K562 (cell line): Measurements from ENCODE around the gene ALDH18A1. TPM values are rescaled to one million over a fixed set of nuclear protein-coding genes. Genes with fewer than 3 reads are reported as not detected.

Source experiments
- ARHGAP35 ChIP-seq: fragments of 450-650 bp; IDR thresholded peaks from 2 replicates; pipeline ENCODE4 v1.6.1; 2018; ENCODE audit not compliant: partially characterized antibody
- CBX8 ChIP-seq: fragments of 200-600 bp; sonication (generic); IDR thresholded peaks from 2 replicates; pipeline ENCODE4 v1.6.1; 2012; ENCODE audit warnings: borderline replicate concordance, mixed run types, low read depth, mild to moderate bottlenecking, moderate library complexity, mixed read lengths, low read length, control low read depth, inconsistent platforms; ENCODE audit not compliant: poor library complexity, severe bottlenecking; ENCODE audit errors: extremely low read depth
- EGR1 ChIP-seq: fragments of 450-650 bp; conservative IDR thresholded peaks from 2 replicates; pipeline ENCODE4 v1.6.1; 2017; ENCODE audit warnings: mild to moderate bottlenecking
- FOXA3 ChIP-seq, 2 experiments: fragments of 450-650 bp in 1 of 2; sonication (generic) in 1 of 2; formaldehyde crosslinking; IDR thresholded peaks in 1 of 2; conservative IDR thresholded peaks in 1 of 2; 2 replicates each; pipeline versions ENCODE4 v1.4.0 to v1.8.0; 2020 to 2022; ENCODE audit warnings: mild to moderate bottlenecking in 2 of 2, missing genetic modification reagents in 1 of 2
- FOXP1 ChIP-seq: sonication (generic); formaldehyde crosslinking; IDR thresholded peaks from 2 replicates; pipeline ENCODE4 v1.8.0; 2022; ENCODE audit warnings: mild to moderate bottlenecking, missing genetic modification reagents
- IRF2 ChIP-seq: sonication (generic); formaldehyde crosslinking; IDR thresholded peaks from 2 replicates; pipeline ENCODE4 v1.8.1; 2022; ENCODE audit warnings: mild to moderate bottlenecking, missing genetic modification reagents
- KLF13 ChIP-seq: fragments of 450-650 bp; IDR thresholded peaks from 2 replicates; pipeline ENCODE4 v1.6.1; 2016; ENCODE audit warnings: missing genetic modification characterization, low read depth, mild to moderate bottlenecking, missing compliant biosample characterization, moderate library complexity, borderline replicate concordance
- L3MBTL2 ChIP-seq: fragments of 450-650 bp; IDR thresholded peaks from 2 replicates; pipeline ENCODE4 v1.6.1; 2016; ENCODE audit warnings: mild to moderate bottlenecking, moderate library complexity
- MAFK ChIP-seq: IDR thresholded peaks from 2 replicates; pipeline ENCODE4 v1.6.1; 2011; ENCODE audit warnings: low read length, improper control_type of control experiment
- MCM5 ChIP-seq: fragments of 450-650 bp; IDR thresholded peaks from 2 replicates; pipeline ENCODE4 v1.6.1; 2016; ENCODE audit warnings: low read depth
- POLR3G ChIP-seq: IDR thresholded peaks from 2 replicates; pipeline ENCODE4 v1.6.1; 2011; ENCODE audit not compliant: insufficient read length, insufficient replicate concordance; ENCODE audit errors: extremely low read depth
- PTBP1 ChIP-seq: fragments of 200-400 bp; formaldehyde crosslinking; IDR thresholded peaks from 2 replicates; pipeline ENCODE4 v1.6.1; 2017; ENCODE audit warnings: low read depth, low read length
- SIX5 ChIP-seq, 2 experiments: IDR thresholded peaks; 2 replicates each; pipeline ENCODE4 v1.6.1; 2011; ENCODE audit warnings: low read length in 2 of 2, borderline replicate concordance in 1 of 2, low read depth in 1 of 2, mild to moderate bottlenecking in 1 of 2, moderate library complexity in 1 of 2; ENCODE audit not compliant: insufficient read depth in 1 of 2
- SMAD2 ChIP-seq: fragments of 150-350 bp; IDR thresholded peaks from 2 replicates; pipeline ENCODE4 v1.6.1; 2014; ENCODE audit warnings: low read depth, mild to moderate bottlenecking, low read length
- TBL1XR1 ChIP-seq, 2 experiments: IDR thresholded peaks; 2 replicates each; pipeline ENCODE4 v1.6.1; 2012; ENCODE audit warnings: improper control_type of control experiment in 2 of 2, low read length in 2 of 2, mild to moderate bottlenecking in 1 of 2
- ZNF212 ChIP-seq: fragments of 450-650 bp; formaldehyde crosslinking; IDR thresholded peaks from 2 replicates; pipeline ENCODE4 v1.4.0; 2020; ENCODE audit warnings: mild to moderate bottlenecking
- ZNF24 ChIP-seq: fragments of 450-650 bp; IDR thresholded peaks from 2 replicates; pipeline ENCODE4 v1.6.1; 2016
- ZNF830 ChIP-seq: fragments of 250-450 bp; sonication (Bioruptor Pico); IDR thresholded peaks from 2 replicates; pipeline ENCODE4 v1.5.0; 2021; ENCODE audit warnings: mild to moderate bottlenecking
- polyA plus RNA-seq, 8 experiments: library from polyadenylated mRNA; depleted of rRNA in 4 of 8; stranded (reverse) in 5 of 8; unstranded in 3 of 8; fragments of >200 nt; fragmentation: Nextera tagmentation in 2 of 8; fragmentation: Illumina TruSeq in 1 of 8; extraction: Ambion mirVana in 2 of 8; extraction: Trizol in 1 of 8; gene quantifications; 2 replicates each; pipeline versions ENCODE4 v1.2.1 to v1.2.3, GENCODE V29; 2011 to 2014; ENCODE audit warnings: inconsistent platforms in 1 of 8, missing spikeins in 1 of 8
- total RNA-seq, 7 experiments: library from RNA; depleted of rRNA in 6 of 7; stranded (reverse); fragments of >200 nt in 6 of 7; fragmentation: Illumina TruSeq in 2 of 7; extraction: Trizol in 2 of 7; gene quantifications; 2 replicates each; pipeline versions ENCODE4 v1.2.1 to v1.2.3, GENCODE V29; 2011 to 2021; ENCODE audit warnings: low replicate concordance in 1 of 7
- TF ChIP-seq, protein P1 (sequence below): fragments of 250-450 bp; sonication (Bioruptor Pico); IDR thresholded peaks from 2 replicates; pipeline ENCODE4 v1.8.0; 2021; ENCODE audit warnings: borderline replicate concordance, mild to moderate bottlenecking, moderate library complexity; ENCODE audit not compliant: poor library complexity, severe bottlenecking
- TF ChIP-seq, protein P2 (sequence below): sonication (generic); formaldehyde crosslinking; IDR thresholded peaks from 2 replicates; pipeline ENCODE4 v1.5.0; 2020; ENCODE audit warnings: missing genetic modification reagents
- TF ChIP-seq, protein P3 (sequence below): fragments of 450-650 bp; IDR thresholded peaks from 2 replicates; pipeline ENCODE4 v1.6.1; 2016; ENCODE audit warnings: borderline replicate concordance
- TF ChIP-seq, protein P4 (sequence below): fragments of 450-650 bp; formaldehyde crosslinking; IDR thresholded peaks from 2 replicates; pipeline ENCODE4 v1.4.0; 2022; ENCODE audit warnings: mild to moderate bottlenecking, moderate library complexity

The ALDH18A1 gene
- total and polyA plus RNA-seq, 9 of the 15 experiments (the other 6 are each of a cell fraction or from before 2014, with no cell fraction given), result 12.0 to 83.3 (median 43.8) TPM

DNA sequence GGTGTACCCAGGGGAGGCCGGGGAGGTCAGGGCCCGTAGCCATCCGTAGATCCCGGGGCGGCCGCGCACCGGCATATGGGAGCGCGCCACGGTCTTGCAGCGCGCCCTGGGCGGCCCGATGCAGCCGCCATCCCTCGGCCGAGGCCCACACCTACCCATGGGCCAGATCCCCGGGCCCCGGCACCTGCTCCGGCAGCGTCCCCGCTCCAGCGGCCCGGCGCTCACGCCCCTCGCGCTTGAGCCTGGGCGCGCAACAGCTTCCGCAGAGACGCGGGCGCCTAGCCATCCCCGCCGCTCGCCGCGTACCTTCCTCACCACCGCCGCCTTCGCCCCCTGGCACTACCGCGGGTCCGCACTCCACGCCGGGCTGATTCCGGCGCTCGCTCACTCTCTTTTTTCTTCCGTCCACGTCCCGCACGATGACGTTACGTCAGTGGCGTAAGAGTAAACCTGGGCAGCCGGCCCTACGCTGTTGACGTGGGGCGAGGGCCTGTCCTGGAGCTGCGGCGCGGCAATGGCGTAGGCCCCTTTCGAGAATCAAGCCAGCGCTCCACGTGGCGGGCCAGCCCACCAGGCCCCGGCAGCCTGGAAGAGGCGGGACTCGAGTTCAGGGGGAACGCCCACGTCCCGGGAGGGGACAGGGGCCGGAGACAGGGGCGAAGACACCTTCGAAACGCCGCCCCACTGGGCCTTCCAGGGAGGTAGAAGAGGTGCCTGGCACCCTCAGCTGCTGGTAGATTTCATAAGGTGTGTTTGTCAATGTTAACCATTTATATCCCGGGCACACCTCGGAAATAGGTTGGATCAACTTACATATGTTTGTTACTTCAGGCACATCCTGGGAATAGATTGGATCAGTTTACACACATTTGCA is at the start of gene ALDH18A1 (continued):
- TF ChIP-seq PTBP1 (peak; percentile 89; the same call in 1 of the 2 replicates), ZNF830 (CRISPR knock-in tag) (no peak), FOXA3 (CRISPR knock-in tag; conservative IDR thresholded peaks at IDR 0.05 in 1 of 2, IDR thresholded peaks at IDR 0.05 in 1 of 2) (0 out of 4 replicates have a peak, but pooled peaks of 1 of the 2 experiments have one; percentile 17), ZNF212 (no peak), ZNF24 (peak; percentile 100), FOXP1 (CRISPR knock-in tag) (peak; percentile 50; the same call in 1 of the 2 replicates), POLR3G (no peak), L3MBTL2 (peak; percentile 66; the same call in 1 of the 2 replicates), KLF13 (tag) (peak; percentile 79; the same call in 1 of the 2 replicates), MAFK (no peak), SIX5 (IDR thresholded peaks at IDR 0.05; ENCODE audit: borderline replicate concordance in 1 of 2, insufficient read depth in 1 of 2, low read depth in 1 of 2, low read length in 2 of 2) (no peak), MCM5 (no peak), IRF2 (CRISPR knock-in tag) (no peak), SMAD2 (no peak), EGR1 (peak; percentile 71), ARHGAP35 (peak; percentile 95), TBL1XR1 (IDR thresholded peaks at IDR 0.05; ENCODE audit: low read length in 2 of 2) (no peak), CBX8 (no peak)
- TF ChIP-seq, protein P1, sequence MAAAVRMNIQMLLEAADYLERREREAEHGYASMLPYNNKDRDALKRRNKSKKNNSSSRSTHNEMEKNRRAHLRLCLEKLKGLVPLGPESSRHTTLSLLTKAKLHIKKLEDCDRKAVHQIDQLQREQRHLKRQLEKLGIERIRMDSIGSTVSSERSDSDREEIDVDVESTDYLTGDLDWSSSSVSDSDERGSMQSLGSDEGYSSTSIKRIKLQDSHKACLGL (CRISPR knock-in tag), result peak; percentile 20
- TF ChIP-seq, protein P2, sequence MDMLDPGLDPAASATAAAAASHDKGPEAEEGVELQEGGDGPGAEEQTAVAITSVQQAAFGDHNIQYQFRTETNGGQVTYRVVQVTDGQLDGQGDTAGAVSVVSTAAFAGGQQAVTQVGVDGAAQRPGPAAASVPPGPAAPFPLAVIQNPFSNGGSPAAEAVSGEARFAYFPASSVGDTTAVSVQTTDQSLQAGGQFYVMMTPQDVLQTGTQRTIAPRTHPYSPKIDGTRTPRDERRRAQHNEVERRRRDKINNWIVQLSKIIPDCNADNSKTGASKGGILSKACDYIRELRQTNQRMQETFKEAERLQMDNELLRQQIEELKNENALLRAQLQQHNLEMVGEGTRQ (CRISPR knock-in tag), result peak; percentile 51
- TF ChIP-seq, protein P3, sequence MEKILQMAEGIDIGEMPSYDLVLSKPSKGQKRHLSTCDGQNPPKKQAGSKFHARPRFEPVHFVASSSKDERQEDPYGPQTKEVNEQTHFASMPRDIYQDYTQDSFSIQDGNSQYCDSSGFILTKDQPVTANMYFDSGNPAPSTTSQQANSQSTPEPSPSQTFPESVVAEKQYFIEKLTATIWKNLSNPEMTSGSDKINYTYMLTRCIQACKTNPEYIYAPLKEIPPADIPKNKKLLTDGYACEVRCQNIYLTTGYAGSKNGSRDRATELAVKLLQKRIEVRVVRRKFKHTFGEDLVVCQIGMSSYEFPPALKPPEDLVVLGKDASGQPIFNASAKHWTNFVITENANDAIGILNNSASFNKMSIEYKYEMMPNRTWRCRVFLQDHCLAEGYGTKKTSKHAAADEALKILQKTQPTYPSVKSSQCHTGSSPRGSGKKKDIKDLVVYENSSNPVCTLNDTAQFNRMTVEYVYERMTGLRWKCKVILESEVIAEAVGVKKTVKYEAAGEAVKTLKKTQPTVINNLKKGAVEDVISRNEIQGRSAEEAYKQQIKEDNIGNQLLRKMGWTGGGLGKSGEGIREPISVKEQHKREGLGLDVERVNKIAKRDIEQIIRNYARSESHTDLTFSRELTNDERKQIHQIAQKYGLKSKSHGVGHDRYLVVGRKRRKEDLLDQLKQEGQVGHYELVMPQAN, result peak; percentile 57; the same call in 1 of the 2 replicates
- TF ChIP-seq, protein P4, sequence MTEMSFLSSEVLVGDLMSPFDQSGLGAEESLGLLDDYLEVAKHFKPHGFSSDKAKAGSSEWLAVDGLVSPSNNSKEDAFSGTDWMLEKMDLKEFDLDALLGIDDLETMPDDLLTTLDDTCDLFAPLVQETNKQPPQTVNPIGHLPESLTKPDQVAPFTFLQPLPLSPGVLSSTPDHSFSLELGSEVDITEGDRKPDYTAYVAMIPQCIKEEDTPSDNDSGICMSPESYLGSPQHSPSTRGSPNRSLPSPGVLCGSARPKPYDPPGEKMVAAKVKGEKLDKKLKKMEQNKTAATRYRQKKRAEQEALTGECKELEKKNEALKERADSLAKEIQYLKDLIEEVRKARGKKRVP (CRISPR knock-in tag), result no peak
